NT2/D1 (cell line): ENCODE results near the gene LPCAT3.

Source experiments
- DNase-seq: peaks from one replicate; pipeline ENCODE4 v3.0.0-alpha.2; 2011; ENCODE audit warnings: low read depth, low spot score
- H3K27me3 ChIP-seq: 2 replicates; pipeline ENCODE4 v1.6.0; 2011; ENCODE audit warnings: mild to moderate bottlenecking; ENCODE audit not compliant: insufficient read length, insufficient read depth
- H3K36me3 ChIP-seq: 2 replicates; pipeline ENCODE4 v1.6.1; 2011; ENCODE audit warnings: mild to moderate bottlenecking, low read length, mixed read lengths; ENCODE audit not compliant: insufficient read depth, insufficient read length
- H3K4me1 ChIP-seq: 2 replicates; pipeline ENCODE4 v1.5.1; 2011; ENCODE audit not compliant: insufficient read depth, insufficient read length
- H3K4me3 ChIP-seq: 2 replicates; pipeline ENCODE4 v1.5.1; 2011; ENCODE audit warnings: low read depth; ENCODE audit not compliant: insufficient read length
- H3K9ac ChIP-seq: 2 replicates; pipeline ENCODE4 v1.6.0; 2011; ENCODE audit warnings: low read depth; ENCODE audit not compliant: insufficient read length
- H3K9me3 ChIP-seq: 2 replicates; pipeline ENCODE4 v1.5.1; 2011; ENCODE audit warnings: mild to moderate bottlenecking, low read length; ENCODE audit not compliant: insufficient read depth
- SUZ12 ChIP-seq: IDR thresholded peaks from 2 replicates; pipeline ENCODE4 v1.6.1; 2011; ENCODE audit not compliant: insufficient read length, insufficient read depth; ENCODE audit errors: extremely low read depth
- YY1 ChIP-seq: IDR thresholded peaks from 2 replicates; pipeline ENCODE4 v1.6.1; 2011; ENCODE audit not compliant: insufficient read length, insufficient read depth
- ZNF274 ChIP-seq: IDR thresholded peaks from 2 replicates; pipeline ENCODE4 v1.6.1; 2011; ENCODE audit warnings: mild to moderate bottlenecking, low read depth, low read length

LPCAT3 gene

GRCh38 chr12:6929466-6930452, 88.5 kb downstream of the LPCAT3 start:
- DNase-seq = no peak
- Histone ChIP-seq H3K9ac (peak overlapping the region; percentile 94), H3K27me3 (no peaks in the 10 kb centered on the region), H3K9me3 (no peaks in the 10 kb centered on the region), H3K36me3 (peaks cover 46% of the 10 kb centered on the region), H3K4me1 (peaks cover 20% of the 10 kb centered on the region), H3K4me3 (peak overlapping the region; percentile 89)
- TF ChIP-seq YY1 = no peak
- no peak for TF ChIP-seq ZNF274

- no peaks in the 10 kb centered on the region for H3K9me3 ChIP-seq
- H3K4me1 ChIP-seq = peaks cover 24% of the 10 kb centered on the region
- DNase-seq = no peak
- H3K27me3 ChIP-seq = no peaks in the 10 kb centered on the region
- H3K36me3 ChIP-seq = peaks cover 40% of the 10 kb centered on the region
- H3K4me3 ChIP-seq = peak overlapping the region; percentile 89
- TF ChIP-seq ZNF274 (no peak), YY1 (no peak)
- peak overlapping the region; percentile 94 for H3K9ac ChIP-seq
Observed at GRCh38 chr12:6928703-6929407, 89.4 kb downstream of the LPCAT3 start.

GRCh38 chr12:6928022-6928702, 90.1 kb downstream of the LPCAT3 start:
- TF ChIP-seq SUZ12 (no peak), YY1 (no peak), ZNF274 (no peak)
- Histone ChIP-seq H3K9ac (peak overlapping the region; percentile 94), H3K9me3 (no peaks in the 10 kb centered on the region), H3K36me3 (peaks cover 40% of the 10 kb centered on the region), H3K4me3 (peak overlapping the region; percentile 89), H3K27me3 (no peaks in the 10 kb centered on the region), H3K4me1 (peaks cover 24% of the 10 kb centered on the region)
- no peak for DNase-seq

GRCh38 chr12:6927379-6928021, 90.8 kb downstream of the LPCAT3 start, which contains the start of gene ATN1:
Gene ATN1, plus strand, starts transcription at chr12:6927959. Its CDS starts 6,043 bp downstream, at chr12:6934002.
- TF ChIP-seq ZNF274 (no peak), YY1 (no peak), SUZ12 (no peak)
- Histone ChIP-seq H3K9me3 (no peaks in the 10 kb centered on the region), H3K4me1 (peaks cover 26% of the 10 kb centered on the region), H3K27me3 (no peaks in the 10 kb centered on the region), H3K9ac (peak within 1 kb of the TSS; percentile 94), H3K36me3 (peaks cover 40% of the 10 kb centered on the region), H3K4me3 (peak within 1 kb of the TSS; percentile 89)
- DNase-seq = peak; percentile 95
